IPS-NIHi11 (cell line): ENCODE results near the gene POC1A.

Experiments used
- DNase-seq: peaks from one replicate; pipeline ENCODE4 v3.0.0; 2012; ENCODE audit warnings: mixed read lengths, low spot score

The POC1A gene

GRCh38 chr3:52065264-52065756, 88.9 kb downstream of the POC1A start:
- DNase-seq = no peak

DNA sequence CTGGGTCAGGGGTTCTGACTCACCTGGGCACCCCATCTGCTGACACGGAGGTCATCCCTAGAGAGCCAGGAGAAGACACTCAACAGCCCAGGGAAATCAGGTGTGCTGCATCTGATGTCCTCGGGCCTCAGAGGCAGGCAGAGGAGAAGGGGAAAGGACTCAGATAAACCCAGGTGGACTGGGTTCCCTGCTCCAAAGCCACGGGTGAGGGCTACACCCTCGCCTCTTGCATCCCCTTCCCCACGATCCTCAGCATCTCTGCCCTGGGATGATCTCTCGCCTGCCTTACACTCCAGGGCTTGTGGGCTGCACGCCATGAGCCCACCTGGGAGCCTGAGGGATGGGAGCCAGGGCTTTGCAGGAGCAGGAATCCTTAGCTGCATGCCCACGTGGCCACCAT, 89.7 kb downstream of the POC1A start:
- DNase-seq = no peak

- DNase-seq = no peak
Observed at GRCh38 chr3:52063026-52063723, 91.0 kb downstream of the POC1A start.

DNA sequence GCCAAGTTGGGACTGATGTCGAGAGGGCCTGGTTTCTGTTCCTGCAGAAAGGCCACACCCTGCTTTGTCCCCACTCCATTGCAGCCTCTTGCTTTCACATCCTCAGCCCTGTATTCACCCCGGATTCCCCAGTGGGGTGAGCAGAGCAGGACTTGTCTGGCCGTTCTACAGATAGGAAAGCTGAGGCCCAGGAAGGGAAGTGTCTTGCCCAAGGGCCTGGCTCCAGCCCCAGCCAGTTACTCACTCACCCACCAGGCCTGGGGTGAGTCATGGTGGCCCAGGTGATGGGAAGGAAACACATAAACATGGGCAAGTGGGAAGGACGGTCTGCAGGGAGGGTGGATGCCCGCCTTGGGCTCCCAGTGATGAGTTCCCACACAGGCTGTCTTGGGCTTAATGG, 91.7 kb downstream of the POC1A start:
- DNase-seq = no peak

GRCh38 chr3:52061121-52061910, 92.9 kb downstream of the POC1A start:
- no peak for DNase-seq

DNA sequence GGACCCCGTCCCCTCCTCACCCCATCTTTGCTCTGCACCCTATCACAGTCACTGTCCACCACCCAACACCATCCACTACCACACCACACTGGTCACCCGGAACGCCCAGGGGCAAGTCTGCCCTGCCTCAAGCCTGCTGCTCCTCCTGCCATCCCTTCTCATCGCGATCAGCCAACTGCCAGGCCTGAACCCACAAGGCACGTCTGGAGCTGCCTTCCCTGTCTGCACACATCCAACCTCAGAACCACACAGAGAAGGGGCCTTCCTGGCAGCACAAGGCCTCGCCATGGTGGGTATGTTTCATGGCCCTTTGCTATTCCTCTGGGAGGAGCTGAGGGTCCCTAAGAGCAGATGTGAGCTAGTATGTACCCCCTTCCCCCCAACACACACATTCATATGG, 94.4 kb downstream of the POC1A start:
- DNase-seq = no peak

DNA sequence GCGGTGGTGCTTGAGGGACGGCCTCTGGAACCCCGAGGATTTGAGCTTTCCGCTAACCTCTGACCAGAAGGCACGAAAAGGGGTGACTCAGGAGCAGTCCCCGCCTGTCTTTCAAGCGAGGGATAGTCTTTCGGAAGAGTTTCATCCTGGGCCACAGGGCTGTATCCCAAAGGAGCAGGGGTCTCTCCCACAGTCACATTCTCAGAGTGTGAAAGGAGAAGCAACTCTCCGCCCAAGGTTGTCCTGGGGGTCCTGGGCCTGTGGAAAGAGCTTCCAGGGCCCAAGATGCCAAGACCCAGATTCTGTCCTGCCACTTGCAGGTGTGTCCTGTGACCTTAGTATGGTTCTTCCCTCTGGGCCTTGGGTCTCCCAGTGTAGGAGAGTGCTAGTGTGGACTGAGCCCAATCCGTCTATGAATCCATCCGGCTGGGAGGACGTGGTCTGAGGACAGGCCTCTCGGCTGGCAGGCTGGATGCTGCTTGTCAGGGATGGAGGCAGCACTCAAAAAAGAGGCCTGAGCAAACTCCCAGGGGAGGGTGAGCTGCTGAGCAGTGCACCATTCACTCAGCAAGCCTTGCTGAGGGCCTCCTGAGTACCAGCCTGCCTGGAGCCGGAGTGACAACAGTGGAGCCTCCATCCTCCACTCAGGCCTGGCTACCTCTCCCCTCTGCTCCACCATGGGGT, 96.3 kb downstream of the POC1A start:
- no peak for DNase-seq

- DNase-seq = peak; percentile 99
Observed at GRCh38 chr3:52056968-52057811, 97.0 kb downstream of the POC1A start.

DNA sequence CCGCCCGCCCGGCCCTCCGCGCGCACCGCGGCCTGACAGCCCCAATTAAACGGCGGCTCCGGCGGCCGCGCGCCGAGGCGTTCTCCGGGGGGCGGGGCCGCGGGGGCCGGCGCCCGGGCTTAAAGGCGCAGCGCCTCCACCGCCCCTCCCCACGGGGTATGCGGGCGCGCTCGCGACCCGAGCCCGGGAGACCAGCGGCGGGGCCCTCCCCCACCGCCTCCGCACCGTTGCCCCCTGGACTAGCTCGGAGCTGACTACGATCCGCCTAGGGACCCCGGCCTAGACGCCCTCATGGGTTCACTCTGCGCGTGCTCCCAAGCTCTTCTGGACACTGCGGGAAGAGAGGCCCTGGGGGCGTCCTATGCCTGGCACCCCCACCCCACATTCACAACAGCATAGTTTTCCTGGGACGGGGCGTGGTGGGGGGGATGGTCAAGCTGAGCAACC, 97.7 kb downstream of the POC1A start, which contains the start of gene DUSP7:
TSS of gene DUSP7 (minus strand) at position 51 of the 447 bp plus-strand sequence. CDS start 205 bp downstream, outside the sequence.
- peak; percentile 80 for DNase-seq

- DNase-seq = peak; percentile 63
Observed at GRCh38 chr3:52055537-52056351, 98.5 kb downstream of the POC1A start.

GRCh38 chr3:52054661-52055511, 99.3 kb downstream of the POC1A start:
- DNase-seq = no peak

DNA sequence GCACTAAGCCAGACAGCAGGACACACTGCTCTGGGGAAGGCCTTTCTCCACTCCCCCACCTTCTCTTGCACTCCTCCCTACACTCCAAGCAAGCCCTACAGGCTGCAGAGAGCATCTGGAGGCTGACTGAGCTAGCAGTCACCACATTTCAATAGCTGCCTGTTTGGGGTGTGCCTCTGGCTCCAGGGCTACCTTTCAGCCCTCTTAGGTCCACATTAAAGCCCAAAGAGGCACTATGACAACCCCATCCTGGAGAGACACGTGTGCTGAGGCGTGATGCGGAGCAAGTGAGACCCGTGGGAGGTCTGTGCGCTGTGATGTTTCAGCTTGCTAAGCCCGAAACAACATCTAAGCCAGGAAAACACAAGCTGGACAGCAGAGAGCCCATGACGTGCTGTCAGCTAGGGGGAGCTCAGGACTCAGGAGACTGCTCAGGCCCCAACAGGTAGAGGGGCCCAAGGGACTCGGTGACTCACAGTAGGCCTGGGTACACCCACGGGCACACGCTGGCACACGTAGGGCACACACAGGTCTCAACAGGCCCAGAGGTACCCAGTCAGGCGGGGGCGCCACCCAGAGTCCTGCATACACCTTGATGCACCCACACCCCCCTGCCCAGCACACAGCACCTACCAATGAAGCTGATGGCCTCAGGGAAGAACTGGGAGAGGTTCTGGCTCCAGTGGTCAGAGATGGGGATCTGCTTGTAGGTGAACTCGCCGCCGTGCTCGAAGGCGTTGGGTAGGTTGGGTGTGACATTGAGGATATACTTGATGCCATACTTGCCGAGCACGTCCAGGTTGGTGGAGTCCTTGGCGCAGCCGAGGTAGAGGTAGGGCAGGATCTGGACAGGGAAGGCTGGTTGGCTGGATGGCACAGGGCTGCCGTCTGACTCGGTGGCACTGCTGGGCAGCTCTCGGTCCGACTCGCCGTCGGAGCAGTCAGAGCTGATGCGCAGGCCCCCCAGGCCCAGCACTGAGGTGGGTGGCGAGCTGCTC, 100.6 kb downstream of the POC1A start:
- no peak for DNase-seq

DNA sequence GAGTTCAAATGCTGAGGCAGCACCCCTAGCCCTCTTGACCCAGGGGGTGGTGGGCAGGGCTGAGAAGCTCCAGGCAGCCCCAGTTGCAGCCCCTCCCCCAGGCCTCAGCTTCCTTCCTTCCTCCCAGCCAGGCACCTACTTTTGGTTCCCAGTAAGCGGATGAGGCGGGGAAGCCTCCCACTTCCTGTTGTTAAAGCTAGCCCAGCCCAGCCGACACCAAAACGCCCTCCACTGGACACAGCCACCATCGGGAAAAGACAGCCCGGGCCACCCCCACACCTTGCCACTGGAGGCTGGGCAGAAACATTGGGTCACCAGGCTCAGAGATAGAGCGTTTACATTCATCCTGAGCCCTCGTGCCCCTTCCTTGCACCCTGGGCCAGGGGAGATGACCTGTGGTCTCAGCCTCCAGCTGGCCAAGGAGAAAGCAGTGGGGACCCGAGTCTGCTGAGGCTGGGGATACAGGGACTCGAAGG, 101.4 kb downstream of the POC1A start:
- peak; percentile 76 for DNase-seq

DNA sequence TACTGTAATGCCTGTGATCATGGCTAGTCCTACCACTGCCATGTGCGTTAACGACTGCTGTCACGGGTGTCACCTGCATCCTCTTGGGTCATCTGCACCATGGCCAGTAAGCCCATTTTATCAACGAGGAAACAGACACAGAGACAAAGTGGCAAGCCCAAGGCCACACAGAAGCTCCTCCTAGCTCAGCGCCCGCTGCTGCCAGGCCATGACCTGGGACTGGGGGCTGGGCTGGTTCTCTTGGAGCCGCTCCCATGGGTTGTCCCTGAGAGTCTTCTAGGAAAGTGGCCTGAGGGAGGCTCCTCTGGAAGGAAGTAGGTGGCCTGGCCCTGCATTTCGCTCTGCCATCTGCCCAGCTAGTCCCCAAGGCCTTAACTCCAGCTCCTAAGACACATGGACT, 102.8 kb downstream of the POC1A start:
- no peak for DNase-seq

- no peak for DNase-seq
Observed at GRCh38 chr3:52050571-52050970, 103.7 kb downstream of the POC1A start.

- no peak for DNase-seq
Observed at GRCh38 chr3:52049503-52049902, 104.7 kb downstream of the POC1A start.

DNA sequence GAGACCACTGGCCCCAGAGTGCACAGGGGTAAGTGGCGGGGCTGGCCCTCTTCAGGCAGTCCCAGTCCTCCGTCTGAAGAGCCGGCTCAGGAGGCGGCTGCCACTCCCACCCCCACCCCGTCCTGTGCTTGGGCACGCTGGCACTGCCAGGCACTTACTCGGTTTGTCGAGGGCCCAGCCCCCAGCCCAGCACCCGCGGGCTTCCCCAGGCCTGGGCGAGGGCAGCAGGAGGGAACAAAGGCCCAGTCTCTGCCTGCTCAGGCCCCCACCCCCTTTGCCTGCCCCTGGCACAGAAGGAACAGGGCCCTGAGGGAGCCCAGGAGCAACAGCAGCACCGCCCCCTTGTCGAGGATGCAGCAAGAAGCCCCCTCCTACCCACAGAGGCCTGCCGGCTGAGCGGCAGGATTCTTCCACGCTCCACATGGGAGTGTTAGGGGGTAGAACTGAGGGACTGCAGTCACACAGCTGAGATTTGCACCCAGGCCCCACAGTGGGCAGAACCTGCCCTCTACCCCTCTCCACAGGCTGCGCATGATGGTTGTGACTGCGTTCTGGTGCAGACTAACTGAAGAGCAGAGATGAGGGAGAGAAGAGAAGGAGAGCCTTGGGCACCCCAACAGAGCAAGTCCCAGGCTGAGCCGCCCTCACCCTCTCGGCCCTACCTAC, 106.8 kb downstream of the POC1A start:
- DNase-seq = no peak

- no peak for DNase-seq
Observed at GRCh38 chr3:52046902-52047239, 107.4 kb downstream of the POC1A start.
